Measurements from ENCODE around the gene TSPAN18. TPM values are rescaled to one million over a fixed set of nuclear protein-coding genes. Genes with fewer than 3 reads are reported as not detected.
A peak's percentile ranks its signal among the peaks of the same experiment; 100 is the strongest.

TSPAN18 gene
- total and polyA plus RNA-seq, 2 of the 8 experiments (the other 6 are each of a cell fraction or from before 2014, with no cell fraction given), result 5.2 to 10.2 TPM

DNA sequence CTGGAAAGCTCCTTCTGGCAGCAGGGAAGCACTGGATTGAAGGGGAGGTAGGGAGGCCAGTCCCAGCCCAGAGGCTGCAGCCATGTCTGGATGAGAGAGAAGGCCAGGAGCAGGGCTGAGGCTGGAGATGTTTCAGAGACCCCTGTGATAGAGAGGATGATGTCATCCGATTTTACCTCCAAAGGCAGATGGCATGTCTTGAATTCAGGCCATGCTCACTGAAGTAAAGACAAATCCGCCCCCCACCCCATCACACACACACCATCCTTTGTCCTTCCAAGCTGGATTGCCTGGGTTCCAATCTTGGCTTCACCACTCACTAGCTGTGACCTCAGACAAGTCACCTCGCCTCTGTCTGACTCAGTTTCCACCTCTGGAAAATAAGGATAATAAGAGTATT is 176.8 kb downstream of the TSPAN18 start:
- FAIRE-seq (no peak), DNase-seq (ENCODE audit: low read depth in 1 of 2, low spot score in 2 of 2) (no peak)
- no peaks in the 10 kb centered on the region; a peak in 1 of 8 replicates for H3K36me3 ChIP-seq (ENCODE audit: control insufficient read depth in 2 of 4, insufficient read depth in 4 of 4, low read length in 3 of 4)
- no peaks in the 10 kb centered on the region for H3K79me2 ChIP-seq (ENCODE audit: control insufficient read depth in 1 of 2, insufficient read depth in 2 of 2, low read length in 2 of 2)
- no peaks in the 10 kb centered on the region for H3K9me3 ChIP-seq (ENCODE audit: insufficient read depth in 2 of 2, low read depth in 1 of 2, low read length in 1 of 2)
- no peak overlapping the region for H2AK5ac ChIP-seq (ENCODE audit: low read depth, low read length)
- no peak overlapping the region for H3K14ac ChIP-seq (ENCODE audit: insufficient read length)
- H3K23ac ChIP-seq (ENCODE audit: insufficient read length), result no peak overlapping the region
- no peak overlapping the region for H3K56ac ChIP-seq (replicated peaks; ENCODE audit: insufficient read length, low read depth, low read length)
- peak overlapping the region; percentile 38; the same call in 1 of the 2 replicates for H3K18ac ChIP-seq (ENCODE audit: extremely low read depth, low read length)
- no peak overlapping the region for H4K8ac ChIP-seq (ENCODE audit: extremely low read depth, insufficient read depth, low read length)
- no peak overlapping the region for H3K4ac ChIP-seq (replicated peaks; ENCODE audit: insufficient read length, low read depth, low read length)
- 0 out of 2 replicates have a peak overlapping the region, but pooled peaks have one; percentile 61 for H2BK15ac ChIP-seq (ENCODE audit: low read length)
- H2BK20ac ChIP-seq (ENCODE audit: low read length), result no peak overlapping the region
- POLR2A ChIA-PET (ENCODE audit: partially characterized antibody), result no interaction called here
- no peaks in the 10 kb centered on the region for H3K23me2 ChIP-seq (ENCODE audit: low read depth, low read length)
- CTCF ChIA-PET (ENCODE audit: partially characterized antibody), result interaction anchor here (0.6 to 4.3 kb wide), 11 partner anchors 8 to 305 kb away, joined by 3 to 24 read pairs (median 4); no protein-coding TSS in a partner anchor
- no peak overlapping the region for H3K9ac ChIP-seq (replicated peaks in 1 of 4; ENCODE audit: extremely low read depth in 1 of 4, low read depth in 3 of 4, low read length in 3 of 4)
- H2BK5ac ChIP-seq (ENCODE audit: low read depth, low read length), result no peak overlapping the region
- no peak overlapping the region for H3K4me2 ChIP-seq (ENCODE audit: insufficient read depth in 1 of 2, low read depth in 2 of 2, low read length in 2 of 2)
- H2BK120ac ChIP-seq (replicated peaks; ENCODE audit: low read depth, low read length), result no peak overlapping the region
- H4K5ac ChIP-seq (ENCODE audit: insufficient read length, low read depth, low read length), result no peak overlapping the region
- no peak overlapping the region for H3K27ac ChIP-seq (ENCODE audit: low read depth, low read length)
- no peak overlapping the region for H3K4me3 ChIP-seq (ENCODE audit: extremely low read depth in 1 of 4, insufficient read depth in 2 of 4, low read depth in 3 of 4, low read length in 4 of 4)
- no peaks in the 10 kb centered on the region for H3K79me1 ChIP-seq (ENCODE audit: low read depth, low read length)
- peak overlapping the region; percentile 60; the same call in 1 of the 2 replicates for H2BK12ac ChIP-seq (ENCODE audit: low read depth, low read length)
- H2AFZ ChIP-seq (ENCODE audit: low read length), result no peak overlapping the region
- H4K91ac ChIP-seq (replicated peaks; ENCODE audit: insufficient read length, low read length), result no peak overlapping the region
- TF ChIP-seq NANOG (IDR thresholded peaks at IDR 0.05; ENCODE audit: insufficient read depth, low read depth, low read length, poor library complexity, severe bottlenecking) (no peak), HDAC6 (IDR thresholded peaks at IDR 0.05; ENCODE audit: low read depth, low read length) (no peak), KDM5A (IDR thresholded peaks at IDR 0.05; ENCODE audit: low read length) (no peak)
- 0 out of 7 replicates have a peak, but pooled peaks cover 0 to 3% (median 0%) of the 10 kb centered on the region in 4 experiments for H3K27me3 ChIP-seq (replicated peaks in 1 of 4; ENCODE audit: control insufficient read depth in 3 of 4, extremely low read depth in 1 of 4, insufficient read depth in 3 of 4, low read length in 3 of 4)
- H3K4me1 ChIP-seq (replicated peaks in 1 of 4; ENCODE audit: control insufficient read depth in 3 of 4, insufficient read depth in 4 of 4, low read length in 3 of 4), result peaks cover 2 to 14% (median 7%) of the 10 kb centered on the region in 4 experiments
- H4K20me1 ChIP-seq (replicated peaks in 1 of 2; ENCODE audit: control insufficient read depth in 1 of 2, insufficient read depth in 2 of 2, low read length in 2 of 2), result no peaks in the 10 kb centered on the region
- 85% methylated on average over 3 of the region's 3 CpGs; no CpG with 5 or more reads in 1 of the 2 experiments for WGBS, 2 experiments (ENCODE audit: extremely low coverage in 1 of 2, insufficient coverage in 1 of 2, insufficient read length in 1 of 2, insufficient replicate concordance in 2 of 2, low coverage in 1 of 2, low lambda C conversion rate in 2 of 2, missing lambda C conversion rate in 1 of 2)
